GM19099 (cell line): ENCODE results near the gene ALDH1B1.

Experiments
- POLR2A ChIP-seq: IDR thresholded peaks from 3 replicates; pipeline ENCODE4 v1.6.1; 2011; ENCODE audit warnings: low read depth; ENCODE audit not compliant: insufficient read length; ENCODE audit errors: extremely low read depth

Gene ALDH1B1

DNA sequence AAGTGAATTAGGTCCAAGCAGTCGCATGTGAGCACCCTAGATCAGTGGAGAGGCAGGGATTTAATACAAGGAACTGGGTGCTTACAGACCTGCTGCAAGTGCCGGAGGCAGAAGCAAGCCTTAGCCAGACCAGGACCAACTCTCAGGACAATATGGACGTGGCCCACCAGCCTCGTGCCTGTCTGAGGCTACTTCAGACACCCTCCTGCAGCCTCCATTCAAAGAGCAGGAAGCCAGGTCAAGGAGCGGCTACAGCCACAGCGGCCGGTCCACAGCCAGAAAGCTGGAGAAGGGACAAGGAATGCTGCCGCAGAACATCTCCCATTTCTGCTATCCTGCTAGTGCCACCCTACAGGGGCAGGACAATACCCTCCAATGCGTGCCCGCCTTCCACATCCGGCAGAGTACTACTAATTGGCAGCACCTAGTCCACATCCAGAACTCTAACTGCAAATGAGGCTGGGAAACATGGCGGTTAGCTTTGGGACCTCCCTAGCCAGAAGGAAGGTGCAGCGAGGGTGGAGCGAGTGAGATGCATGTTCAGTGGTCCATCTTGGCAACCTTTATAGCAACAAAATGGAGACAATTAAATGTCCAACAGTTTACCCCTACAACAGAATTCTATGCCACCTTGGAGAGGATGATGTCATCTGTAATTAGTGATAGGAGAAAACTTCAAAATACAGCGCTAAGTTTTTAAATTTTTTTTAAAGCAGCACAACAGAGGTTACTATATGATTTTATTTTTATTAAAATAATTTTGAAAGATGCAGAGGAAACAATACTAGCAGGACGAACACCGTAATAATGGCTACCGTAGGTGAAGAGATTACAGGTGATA, 1.0 kb upstream of the ALDH1B1 start:
- no peak for TF ChIP-seq POLR2A

DNA sequence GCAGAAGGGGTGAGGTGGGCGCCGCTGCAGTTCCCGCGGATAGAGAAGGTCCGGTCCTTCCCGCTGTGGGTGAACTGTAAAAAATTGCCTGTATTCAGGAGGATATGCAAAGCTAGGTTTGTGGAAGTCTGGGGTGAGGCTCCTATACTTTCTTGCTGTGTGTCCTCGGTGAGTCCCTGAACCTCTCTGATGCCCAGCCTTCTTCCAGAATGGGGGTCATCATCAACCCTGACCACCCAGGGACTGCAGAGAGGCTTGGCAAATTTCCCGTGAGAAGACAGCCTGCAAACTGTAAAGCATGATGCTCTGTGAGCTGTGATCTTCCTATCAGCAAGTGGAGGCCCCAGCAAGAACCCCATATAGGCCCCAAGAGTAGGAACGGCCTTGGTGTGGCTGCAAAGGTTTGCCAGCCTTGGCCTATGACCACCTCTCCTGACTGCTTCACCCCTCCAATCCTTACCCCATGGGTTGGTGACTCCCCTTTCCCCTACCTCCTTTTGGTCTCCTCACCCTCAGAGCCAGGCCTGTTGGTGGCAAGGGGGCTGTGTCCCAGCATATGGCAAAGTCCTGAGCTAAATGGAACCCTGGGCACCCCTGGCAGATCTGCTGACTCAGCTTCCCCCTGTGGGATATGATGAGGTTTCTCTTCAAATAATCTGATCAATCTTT, 760 bp downstream of the ALDH1B1 start:
- no peak for TF ChIP-seq POLR2A

DNA sequence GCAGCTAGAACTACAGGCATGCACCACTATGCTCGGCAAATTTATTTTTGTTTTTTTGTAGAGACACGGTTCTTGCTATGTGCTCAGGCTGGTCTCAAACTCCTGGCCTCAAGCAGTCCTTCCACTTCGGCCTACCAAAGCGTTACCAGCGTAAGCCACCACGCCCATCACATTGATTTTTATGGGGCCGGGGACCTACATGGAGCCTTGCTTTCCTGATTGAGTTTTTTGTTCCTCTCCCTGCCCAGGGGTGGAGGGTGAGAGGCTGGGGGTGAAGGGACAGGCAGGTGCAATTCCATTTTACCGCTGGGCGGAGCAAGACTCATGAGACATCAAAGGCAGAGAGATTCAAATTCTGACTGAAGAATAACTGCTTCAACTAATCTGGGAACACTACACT, 1.9 kb downstream of the ALDH1B1 start:
- no peak for TF ChIP-seq POLR2A

DNA sequence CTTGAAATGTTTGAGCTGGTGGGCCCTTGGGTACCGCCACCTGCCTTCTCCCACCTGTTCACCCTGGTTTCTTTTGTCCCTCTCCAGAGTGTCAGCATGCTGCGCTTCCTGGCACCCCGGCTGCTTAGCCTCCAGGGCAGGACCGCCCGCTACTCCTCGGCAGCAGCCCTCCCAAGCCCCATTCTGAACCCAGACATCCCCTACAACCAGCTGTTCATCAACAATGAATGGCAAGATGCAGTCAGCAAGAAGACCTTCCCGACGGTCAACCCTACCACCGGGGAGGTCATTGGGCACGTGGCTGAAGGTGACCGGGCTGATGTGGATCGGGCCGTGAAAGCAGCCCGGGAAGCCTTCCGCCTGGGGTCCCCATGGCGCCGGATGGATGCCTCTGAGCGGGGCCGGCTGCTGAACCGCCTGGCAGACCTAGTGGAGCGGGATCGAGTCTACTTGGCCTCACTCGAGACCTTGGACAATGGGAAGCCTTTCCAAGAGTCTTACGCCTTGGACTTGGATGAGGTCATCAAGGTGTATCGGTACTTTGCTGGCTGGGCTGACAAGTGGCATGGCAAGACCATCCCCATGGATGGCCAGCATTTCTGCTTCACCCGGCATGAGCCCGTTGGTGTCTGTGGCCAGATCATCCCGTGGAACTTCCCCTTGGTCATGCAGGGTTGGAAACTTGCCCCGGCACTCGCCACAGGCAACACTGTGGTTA, 3.3 kb downstream of the ALDH1B1 start:
- no peak for TF ChIP-seq POLR2A

DNA sequence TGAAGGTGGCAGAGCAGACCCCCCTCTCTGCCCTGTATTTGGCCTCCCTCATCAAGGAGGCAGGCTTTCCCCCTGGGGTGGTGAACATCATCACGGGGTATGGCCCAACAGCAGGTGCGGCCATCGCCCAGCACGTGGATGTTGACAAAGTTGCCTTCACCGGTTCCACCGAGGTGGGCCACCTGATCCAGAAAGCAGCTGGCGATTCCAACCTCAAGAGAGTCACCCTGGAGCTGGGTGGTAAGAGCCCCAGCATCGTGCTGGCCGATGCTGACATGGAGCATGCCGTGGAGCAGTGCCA, 3.8 kb downstream of the ALDH1B1 start:
- TF ChIP-seq POLR2A: no peak

DNA sequence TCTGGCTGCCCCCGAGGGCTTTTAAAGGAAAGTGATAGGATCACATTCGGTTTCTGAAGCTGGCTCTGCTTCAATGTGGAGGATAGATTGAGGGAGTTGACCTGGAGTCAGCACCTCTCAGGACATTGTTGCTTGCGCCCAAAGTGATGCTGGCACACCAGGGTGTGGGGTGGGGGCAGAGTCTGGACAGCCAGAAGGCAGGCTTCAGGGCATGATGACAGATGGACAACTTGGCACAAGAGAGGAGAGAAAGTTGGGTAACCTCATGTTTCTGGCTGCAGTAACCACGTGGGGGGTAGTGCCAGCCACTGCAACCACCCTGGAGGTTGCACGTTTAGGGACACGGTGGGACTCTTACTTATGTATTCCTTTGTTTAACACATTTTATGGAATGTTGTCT, 9.5 kb downstream of the ALDH1B1 start:
- no peak for TF ChIP-seq POLR2A

DNA sequence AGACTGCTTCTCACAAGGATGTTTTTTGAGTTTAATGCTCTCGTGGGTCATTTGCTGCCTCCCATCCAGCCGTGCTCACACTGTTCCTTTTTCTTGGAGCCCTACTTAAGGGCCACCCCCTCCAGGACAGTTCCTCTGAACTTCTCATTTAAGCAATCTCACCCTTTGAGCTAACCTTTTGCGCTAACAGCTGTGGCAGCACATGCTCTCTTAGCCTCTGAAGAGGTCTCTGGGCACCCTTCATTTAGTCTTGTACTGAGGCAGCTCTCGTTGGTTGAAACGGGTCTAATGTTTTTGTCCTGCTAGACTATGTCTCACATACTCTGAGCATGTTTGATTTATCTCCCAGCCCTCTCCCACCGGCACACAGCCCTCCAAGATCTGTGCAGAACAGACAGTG, 11.8 kb downstream of the ALDH1B1 start:
- no peak for TF ChIP-seq POLR2A

DNA sequence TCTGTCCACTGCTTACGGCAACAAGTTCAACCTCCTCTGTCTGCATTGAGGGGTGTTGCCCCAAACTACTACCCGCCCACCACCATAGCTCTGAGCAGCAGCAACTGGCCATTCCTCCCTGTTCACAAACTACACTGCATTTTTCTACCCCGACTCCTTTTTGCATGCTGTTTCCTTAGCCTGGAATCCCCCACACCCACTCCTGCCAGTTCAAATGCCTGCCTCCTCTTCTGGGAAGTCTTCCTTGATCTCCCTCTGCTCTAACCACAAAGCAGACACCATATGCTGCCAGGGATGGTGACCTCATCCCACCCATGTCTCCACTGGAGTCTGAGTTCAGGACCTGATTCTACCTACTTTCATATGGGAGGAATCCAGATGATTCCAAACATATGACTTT, 13.3 kb downstream of the ALDH1B1 start:
- TF ChIP-seq POLR2A: no peak

DNA sequence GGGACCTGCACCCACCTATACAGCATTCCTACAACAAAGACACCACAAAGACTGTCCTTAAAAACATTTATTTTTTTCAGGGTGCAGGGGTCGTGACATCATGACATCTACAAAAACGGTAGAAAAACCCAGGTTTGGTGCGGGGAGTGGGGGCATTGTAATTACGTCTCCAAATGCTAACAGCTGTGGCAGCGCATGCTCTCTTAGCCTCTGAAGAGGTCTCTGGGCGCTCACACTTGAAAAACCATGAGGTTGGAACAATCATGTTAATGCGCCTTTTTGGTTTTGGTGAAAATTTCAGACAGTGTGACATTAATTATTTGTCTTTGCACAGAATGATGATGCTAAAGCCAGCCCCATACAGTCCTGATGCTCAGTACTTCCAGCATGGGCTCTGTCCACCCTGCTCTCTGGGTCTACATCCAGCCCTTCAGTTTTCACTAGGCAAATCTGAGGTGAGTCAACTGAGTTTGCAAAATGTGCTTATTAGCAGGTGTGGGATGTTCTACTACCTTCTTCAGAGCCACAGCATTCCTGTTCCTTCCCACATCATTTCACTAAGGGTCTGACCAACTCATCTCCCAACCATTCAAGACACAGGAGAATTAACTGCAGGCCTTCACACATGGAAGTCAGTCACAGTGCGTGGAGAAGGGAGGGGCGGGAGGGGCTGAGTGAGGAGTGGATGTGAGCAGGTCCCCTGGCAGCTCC, 14.1 kb downstream of the ALDH1B1 start:
- TF ChIP-seq POLR2A: no peak

DNA sequence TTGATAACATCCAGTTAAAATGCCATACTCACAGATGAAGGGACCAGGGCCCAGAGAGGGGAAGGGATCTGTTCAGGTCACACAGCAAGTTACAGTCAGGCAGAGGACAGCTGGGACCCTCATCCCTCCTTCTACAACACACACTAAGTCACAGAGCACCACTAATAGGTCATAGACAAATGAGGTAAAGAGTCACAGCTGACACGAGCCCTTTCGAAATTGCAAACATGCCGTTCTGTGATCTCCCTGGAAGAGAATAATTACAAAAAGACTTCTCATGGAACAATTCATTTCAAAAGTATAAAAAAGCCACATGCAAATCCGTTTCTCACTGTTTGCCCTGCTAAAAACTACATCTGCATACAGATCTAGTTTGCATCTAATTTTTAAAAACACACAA, 16.2 kb downstream of the ALDH1B1 start:
- no peak for TF ChIP-seq POLR2A

DNA sequence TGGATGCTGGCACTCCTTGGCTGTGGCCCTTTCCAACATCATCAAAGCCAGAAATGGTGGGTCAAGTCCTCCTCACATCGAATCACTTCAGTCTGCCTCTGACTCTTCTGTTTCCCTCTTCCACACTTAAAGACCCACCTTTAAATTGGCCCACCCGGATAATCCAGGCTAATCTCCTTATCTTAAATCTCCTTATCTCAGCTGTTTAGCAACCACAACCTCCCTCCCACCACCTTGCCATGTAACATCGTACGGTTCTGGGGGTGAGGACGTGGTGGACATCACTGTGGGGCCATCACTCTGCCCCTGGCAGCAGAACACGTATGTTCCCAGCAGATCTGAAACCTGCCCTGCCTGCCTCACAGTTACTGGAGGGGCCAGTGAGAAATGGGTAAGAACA, 20.2 kb downstream of the ALDH1B1 start:
- TF ChIP-seq POLR2A: no peak

DNA sequence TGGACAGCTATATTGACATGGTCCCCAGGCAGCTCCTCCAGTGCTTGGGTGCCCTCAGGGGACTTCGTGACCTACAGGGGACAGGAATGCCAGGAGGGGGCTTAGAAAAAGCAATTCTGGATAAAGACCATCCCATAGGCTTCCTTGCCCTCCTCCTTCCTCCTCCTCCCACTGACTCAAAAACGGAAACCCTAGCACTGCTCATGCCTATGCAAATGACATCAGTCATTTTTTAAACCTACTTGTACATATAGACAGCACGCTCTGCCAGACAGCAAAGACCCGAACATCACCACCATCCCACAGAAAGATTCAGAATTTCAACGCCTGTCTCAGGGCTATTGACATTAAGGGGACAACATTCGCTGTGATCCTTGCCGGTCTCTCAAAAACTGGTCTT, 20.8 kb downstream of the ALDH1B1 start:
- TF ChIP-seq POLR2A: no peak

DNA sequence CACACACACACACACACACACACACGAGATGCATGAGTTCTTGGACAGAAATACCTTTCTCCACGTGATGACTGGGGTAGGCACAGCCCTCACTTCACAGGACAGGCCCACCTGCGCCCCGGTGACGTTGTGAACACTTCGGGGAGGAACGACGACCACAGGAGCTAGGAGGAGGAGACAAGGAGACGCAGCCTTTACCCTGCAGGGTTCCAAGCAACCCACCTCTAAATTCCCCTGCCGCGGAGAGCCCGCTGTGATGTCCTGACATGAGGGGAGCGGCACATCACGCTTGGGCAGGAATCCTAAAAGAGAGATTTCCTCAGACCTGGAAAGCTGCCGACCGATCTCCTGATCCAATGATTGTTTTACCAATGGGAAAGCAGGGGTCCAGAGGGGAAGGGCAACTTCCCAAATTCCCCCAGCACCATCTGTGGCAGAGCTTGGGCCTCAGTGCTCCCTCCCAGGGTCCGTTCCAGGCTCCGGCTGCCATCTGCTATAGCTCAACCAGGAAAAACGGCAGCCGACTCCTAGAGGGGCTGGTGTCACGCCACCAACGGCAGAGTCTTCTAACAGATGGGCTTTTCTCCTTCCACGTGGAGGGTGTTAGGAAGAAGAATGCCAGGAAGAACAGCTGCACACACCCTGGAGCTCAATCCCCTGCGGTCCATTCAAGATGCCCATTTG, 21.7 kb downstream of the ALDH1B1 start:
- no peak for TF ChIP-seq POLR2A

DNA sequence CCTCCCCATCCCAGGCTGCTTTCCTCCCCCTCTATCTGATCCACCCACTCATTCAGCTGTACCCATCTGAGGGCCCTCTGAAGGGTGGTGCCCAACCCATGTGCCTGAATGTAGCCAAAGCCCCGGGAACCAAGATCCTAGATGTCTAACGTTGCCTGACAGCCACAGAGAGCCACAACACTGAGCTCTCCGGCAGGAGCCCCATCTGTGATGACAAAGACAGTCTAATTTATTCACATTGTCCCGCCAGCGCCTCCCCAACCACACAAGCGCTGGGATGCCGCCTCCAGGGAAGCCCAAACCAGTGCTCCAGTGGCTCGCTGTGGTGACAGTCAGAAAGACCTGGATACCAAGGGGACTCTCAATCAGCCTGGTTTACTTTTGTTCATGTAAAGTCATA, 23.4 kb downstream of the ALDH1B1 start:
- no peak for TF ChIP-seq POLR2A

DNA sequence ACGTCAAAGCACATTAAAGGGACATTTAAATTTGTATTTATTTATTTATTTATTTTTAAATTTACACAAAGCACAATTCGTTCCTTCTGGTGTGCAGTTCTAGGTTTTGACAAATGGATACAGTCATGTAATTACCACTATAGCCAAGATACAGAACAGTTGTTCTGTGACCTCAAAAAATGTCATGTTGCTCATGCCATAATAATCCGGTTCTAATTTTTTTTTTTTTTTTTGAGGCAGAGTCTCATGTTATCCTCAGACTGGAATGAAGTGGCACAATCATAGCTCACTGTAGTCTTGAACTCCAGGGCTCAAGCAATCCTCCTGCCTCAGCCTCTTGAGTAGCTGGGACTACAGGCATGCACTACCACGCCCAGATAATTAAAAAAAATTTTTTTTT, 24.0 kb downstream of the ALDH1B1 start:
- no peak for TF ChIP-seq POLR2A
